Right renal pelvis (tissue), 4 donors: ENCODE measurements around the gene ZNF408. TPM values are rescaled to one million over a fixed set of nuclear protein-coding genes. Genes with fewer than 3 reads are reported as not detected.
"Not testable (repeated sequence)": the region's sequence is repeated elsewhere in the genome, so short reads cannot be mapped to it uniquely, and the experiment has no call there.

Experiments used
- DNase-seq, 4 donors: peaks; one replicate each; pipeline ENCODE4 v3.0.0-alpha.2; 2013; ENCODE audit warnings: low read depth in 4 of 4, low spot score in 3 of 4, missing footprints in 1 of 4
- polyA plus RNA-seq, 4 donors: library from polyadenylated mRNA; unstranded; fragments of 120-200 nt; gene quantifications; one replicate each; pipeline ENCODE4 v1.2.1, GENCODE V29; 2013; ENCODE audit not compliant: insufficient read length in 4 of 4

ZNF408 gene
- polyA plus RNA-seq, 4 donors, result 9.3 to 11.9 (median 9.7) TPM

- DNase-seq, result no peak
These were observed 5.3 kb upstream of the ZNF408 start for GRCh38 chr11:46695345-46696211.

DNA sequence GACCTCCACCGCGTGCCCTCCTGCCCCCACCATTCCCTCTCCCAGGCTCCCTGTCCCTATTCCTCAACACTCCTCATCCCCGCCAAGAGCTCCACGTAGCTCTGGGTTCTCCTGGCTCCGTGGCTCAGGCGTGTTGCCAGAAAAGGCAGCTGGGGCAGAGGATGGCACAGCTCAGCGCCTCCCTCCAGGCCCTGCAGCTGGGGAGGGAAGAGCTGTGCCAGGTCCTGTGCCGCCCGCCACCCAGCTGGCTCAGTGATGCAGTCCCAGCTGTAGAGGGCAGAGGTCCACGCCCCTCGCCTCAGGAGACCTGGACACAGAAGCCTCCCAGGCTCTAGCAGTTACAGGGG, 4.6 kb upstream of the ZNF408 start:
- DNase-seq, result no peak

DNA sequence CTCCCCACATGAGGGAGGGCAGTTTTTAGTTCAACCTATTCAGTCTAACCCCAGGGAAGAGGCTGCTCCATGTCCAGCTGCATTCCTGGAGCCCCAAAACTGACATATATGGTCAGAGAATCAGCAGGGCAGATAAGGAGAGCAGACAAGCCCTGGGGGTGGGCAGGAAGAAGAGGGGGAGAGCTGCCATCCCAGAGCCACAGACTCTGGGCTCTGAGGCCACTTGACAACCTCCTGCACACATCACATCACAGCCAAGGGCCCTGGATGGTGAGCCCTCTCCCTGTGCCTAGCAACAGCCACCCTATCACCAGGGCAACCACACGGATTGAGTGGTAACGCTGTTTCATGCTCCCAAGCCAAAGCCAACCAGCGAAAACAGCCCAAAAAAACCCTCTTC, 3.5 kb upstream of the ZNF408 start:
- DNase-seq, result no peak

DNA sequence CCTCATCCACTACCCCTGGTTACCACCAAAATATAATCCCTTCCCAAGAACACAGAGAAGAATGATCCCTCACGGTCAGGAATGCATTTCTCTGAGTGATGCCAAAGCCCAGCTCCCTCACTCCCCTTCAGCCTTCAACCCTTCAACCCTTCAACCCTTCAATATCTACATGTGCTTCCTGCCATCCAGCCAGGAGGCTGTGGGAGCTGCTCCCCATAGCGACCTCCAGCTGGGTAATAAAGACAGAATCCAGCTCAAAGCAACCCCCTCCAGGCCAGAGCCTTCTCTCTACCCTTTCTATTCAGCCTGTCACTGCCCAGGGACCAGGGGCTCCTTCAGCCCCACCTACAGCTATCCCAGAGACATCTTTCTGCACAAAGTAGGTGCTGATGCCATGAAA, 3.1 kb upstream of the ZNF408 start:
- DNase-seq, result no peak

DNA sequence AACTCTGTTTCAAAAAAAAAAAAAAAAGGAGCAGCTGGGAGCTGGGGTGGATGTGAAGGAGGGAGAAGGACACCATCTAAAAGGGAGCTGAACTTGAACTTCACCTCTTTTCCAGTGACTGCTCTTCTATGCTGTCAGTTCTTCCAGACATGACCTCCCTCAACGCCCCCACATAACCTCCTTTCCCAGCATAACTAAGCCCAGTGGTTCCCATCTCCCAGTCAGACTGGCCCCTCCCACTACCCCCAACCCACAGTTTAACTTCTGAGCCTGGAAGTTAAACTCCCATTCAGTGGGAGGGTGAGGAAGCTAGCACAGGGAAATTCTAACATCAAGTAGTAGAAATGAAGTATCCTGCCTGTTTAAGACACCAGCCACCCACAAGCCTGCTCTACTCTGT, 2.2 kb upstream of the ZNF408 start:
- DNase-seq, result no peak

DNA sequence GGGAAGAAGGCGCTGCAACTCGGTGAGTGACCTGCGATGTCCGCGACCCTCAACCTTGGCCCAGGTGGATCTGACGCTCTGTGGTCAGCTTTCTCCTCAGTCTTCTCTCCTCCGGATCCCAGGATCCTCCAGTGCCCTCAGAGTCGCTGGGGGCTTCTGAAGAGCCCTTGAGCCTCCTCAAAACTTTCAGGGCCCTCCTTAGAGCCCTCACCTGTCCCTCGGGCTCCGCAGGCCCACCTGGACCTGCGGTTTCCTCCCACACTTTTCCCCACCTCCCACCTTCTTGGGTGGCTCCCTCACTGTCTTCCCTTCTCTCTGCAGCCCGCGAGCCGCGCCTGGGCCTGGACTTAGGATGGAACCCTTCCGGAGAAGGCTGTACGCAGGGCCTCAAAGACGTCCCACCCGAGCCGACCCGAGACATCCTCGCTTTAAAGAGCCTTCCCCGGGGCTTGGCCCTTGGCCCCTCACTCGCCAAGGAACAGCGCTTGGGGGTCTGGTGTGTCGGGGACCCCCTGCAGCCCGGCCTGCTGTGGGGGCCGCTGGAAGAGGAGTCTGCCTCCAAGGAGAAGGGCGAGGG, 335 bp downstream of the ZNF408 start:
- DNase-seq, result no peak

- DNase-seq, result no peak
These were observed 4.3 kb downstream of the ZNF408 start for GRCh38 chr11:46705070-46705688.

DNA sequence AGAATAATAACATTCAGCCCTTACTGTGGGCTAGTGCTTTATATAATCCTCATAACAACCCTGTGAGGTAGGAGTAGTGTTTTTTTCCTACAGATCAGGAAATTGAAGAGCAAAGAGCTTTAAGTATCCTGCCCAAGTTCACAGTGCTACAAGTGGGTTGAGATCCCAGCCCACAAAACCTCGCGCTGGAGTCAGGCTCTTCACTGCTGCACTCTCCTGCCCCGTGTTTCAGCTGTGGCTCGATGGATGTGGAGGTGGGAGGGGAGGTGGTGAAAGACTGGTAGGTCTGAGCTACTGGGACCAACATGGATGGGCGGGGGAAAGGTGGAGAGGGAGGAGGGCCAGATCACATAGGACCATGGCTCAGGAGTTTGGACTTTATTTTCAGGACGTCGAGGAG, 6.1 kb downstream of the ZNF408 start:
- no peak for DNase-seq

DNA sequence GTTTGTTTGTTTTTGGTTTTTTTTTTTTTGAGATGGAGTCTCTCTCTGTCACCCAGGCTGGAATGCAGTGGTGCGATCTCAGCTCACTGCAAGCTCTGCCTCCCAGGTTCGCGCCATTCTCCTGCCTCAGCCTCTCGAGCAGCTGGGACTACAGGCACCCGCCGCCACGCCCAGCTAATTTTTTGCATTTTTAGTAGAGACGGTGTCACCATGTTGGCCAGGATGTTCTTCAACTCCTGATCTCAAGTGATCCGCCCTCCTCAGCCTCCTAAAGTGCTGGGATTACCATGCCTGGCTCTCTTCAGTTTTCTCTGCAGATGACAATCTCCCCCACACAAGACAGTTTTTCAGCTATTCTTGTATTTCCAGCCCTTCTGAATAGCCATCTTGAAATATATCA, 8.5 kb downstream of the ZNF408 start:
- DNase-seq, result not testable (repeated sequence)

GRCh38 chr11:46710821-46711269, 10.0 kb downstream of the ZNF408 start:
- no peak for DNase-seq

- DNase-seq, result no peak
These were observed 10.5 kb downstream of the ZNF408 start for GRCh38 chr11:46711303-46711702.

- DNase-seq, result no peak
These were observed 12.2 kb downstream of the ZNF408 start for GRCh38 chr11:46712874-46713576.

- DNase-seq, result not testable (repeated sequence)
These were observed 17.0 kb downstream of the ZNF408 start for GRCh38 chr11:46717825-46718154.

DNA sequence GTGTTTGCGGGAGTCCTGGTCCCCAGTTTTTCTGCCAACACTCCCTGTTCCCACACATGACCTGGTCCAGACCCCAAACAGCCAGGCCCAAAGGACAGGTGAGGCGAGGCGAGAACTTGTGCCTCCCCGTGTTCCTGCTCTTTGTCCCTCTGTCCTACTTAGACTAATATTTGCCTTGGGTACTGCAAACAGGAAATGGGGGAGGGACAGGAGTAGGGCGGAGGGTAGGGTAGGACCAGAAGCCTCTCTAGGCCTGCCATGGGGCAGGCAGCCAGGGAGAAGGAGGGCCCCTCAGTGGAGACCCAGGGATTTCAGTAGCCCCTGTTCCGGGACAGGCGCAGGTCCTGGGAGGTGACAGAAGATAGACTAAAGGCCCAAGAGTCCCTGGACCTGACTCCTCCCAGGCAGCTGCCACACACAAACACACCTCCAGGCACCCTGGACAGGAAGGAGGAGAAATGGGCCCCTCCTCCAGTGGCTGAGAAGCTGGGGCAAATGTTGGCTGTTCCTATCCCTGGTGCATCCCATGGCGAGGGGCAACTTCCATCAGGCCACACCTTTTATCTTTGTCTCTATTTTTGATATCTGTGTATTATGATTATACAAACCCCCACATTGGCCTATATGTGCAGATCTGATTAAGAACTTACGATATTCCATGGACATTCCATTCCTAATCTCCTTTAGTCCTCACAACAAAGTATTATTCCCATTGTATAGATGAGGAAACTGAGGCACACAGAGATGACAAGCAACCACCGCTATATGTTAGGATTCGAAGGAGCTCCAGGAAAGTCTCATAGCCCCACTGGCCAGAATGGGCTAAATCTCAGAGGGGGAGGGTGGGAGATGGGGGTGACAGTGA, 17.6 kb downstream of the ZNF408 start:
- DNase-seq, result no peak

- no peak for DNase-seq
These were observed 18.3 kb downstream of the ZNF408 start, which contains the start of gene F2 for GRCh38 chr11:46719048-46719542. Gene F2, plus strand, starts transcription at chr11:46719213. Its CDS starts 23 bp downstream, at chr11:46719236.

GRCh38 chr11:46719543-46720218, 18.9 kb downstream of the ZNF408 start:
- DNase-seq, result no peak

GRCh38 chr11:46721286-46721685, 20.5 kb downstream of the ZNF408 start:
- DNase-seq, result no peak

DNA sequence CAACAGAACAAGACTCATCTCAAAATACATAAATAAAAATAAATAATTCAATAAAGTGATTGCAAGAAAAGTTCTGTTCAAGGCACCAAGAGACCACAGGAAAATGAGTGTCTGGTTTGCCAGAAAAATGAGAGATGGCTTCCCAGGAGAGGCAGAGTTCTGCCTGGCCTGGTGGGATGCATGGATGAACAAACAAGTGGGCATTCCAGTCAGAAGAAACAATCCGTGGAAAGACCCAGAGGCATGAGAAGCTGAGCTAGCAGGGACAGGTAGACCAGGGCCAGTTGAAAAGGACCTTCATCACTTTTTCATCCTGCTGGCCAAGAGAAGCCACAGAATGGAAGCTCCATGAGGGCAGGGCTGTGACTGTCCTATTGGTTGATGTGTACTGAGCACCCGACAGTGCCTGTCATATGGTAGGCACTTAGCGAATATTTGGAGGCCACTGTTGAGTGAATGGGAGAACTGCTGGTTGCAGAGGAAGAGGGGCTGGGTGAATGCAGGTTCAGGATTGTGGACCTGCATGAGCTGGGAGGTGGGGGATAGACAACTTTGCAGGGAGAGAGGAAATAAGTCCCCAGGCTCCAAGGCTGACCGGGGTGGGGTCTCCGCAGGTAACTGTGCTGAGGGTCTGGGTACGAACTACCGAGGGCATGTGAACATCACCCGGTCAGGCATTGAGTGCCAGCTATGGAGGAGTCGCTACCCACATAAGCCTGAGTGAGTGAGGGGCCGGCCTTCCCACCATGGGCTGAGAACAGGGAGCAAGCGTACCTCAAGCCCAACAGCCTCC, 21.9 kb downstream of the ZNF408 start:
- DNase-seq, result no peak

GRCh38 chr11:46723359-46723680, 22.5 kb downstream of the ZNF408 start:
- DNase-seq, result no peak
